ENCODE measurements around the gene KCNH3.

DNA sequence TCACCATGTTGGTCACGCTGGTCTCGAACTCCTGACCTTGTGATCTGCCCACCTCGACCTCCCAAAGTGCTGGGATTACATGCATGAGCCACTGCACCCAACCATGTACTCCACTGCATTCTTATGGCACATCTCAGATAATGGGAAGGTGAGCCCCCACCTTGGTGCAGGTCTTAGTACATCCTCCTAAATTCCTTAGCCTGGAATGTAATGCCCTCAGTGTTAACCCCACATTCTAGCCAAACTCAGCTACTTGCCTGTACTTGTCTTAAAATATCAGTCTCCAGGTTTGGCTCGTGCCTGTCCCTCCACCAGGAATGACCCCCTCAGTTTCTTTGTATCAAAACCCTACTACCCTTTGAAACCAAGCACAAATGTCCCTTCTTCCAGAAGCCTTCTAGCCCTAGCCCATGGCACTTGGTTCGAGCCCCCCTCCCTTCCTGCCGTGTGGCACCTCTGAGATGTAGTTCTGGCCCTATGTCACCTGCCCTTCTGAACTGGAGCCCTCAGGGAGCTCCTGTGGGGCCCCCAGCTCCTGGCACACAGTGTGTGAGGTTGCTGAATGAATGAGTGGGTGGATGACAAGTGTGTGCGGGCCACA, 8.4 kb downstream of the KCNH3 start:
- no peak for TF ChIP-seq POLR2AphosphoS5 (IDR thresholded peaks at IDR 0.05; ENCODE audit: low read depth, low read length)
- TF ChIP-seq TAF1 (IDR thresholded peaks at IDR 0.05; ENCODE audit: borderline replicate concordance, low read depth, low read length), result no peak
